WI38 (cell line): ENCODE measurements around the gene WT1.

Source experiments
- H3K4me3 ChIP-seq: 2 replicates; pipeline ENCODE4 v1.5.1; 2011; ENCODE audit warnings: low read depth, mild to moderate bottlenecking, control low read depth, low read length
- CTCF ChIP-seq: IDR thresholded peaks from 2 replicates; pipeline ENCODE4 v1.5.1; 2012; ENCODE audit warnings: low read depth, mild to moderate bottlenecking, control low read depth, low read length

WT1 gene

DNA sequence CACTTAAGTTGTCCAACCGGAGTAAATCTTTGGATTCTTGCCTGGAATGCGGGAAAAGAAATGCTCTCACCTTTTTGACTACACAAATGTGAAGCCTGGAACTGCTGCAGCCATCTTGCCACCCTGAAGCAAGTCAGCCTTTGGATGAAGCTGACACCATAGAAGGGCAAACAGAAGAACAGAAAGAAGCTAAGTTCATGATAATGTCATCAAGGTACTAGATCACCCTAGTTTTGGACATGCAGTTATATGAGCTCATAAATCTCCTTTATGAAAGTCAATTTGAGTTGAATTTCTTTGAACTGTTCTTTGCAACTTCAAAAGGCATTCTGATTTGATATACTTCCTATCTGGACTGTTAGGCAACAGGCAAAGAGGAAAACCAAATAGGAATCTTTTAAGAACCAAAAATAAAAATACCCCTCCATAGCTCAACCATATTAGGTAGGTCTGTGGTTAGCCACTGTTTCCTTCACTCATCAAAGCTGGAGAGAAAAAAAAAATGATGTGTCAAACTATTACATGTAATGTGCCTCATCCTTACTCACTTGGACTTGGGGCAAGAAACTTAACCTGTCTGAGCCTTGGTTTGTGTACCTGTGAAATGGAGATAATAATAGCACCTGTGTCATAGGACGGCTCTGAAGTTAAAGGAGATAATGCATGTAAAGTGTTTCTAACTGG is 91.9 kb downstream of the WT1 start:
- no peak overlapping the region for H3K4me3 ChIP-seq
- TF ChIP-seq CTCF: no peak

- H3K4me3 ChIP-seq: no peak overlapping the region
- no peak for TF ChIP-seq CTCF
Measured at GRCh38 chr11:32341620-32342613, 93.4 kb downstream of the WT1 start.

- no peak overlapping the region for H3K4me3 ChIP-seq
- no peak for TF ChIP-seq CTCF
Measured at GRCh38 chr11:32340181-32340580, 95.2 kb downstream of the WT1 start.
